ENCODE data around the gene OR52E2.

OR52E2 gene

DNA sequence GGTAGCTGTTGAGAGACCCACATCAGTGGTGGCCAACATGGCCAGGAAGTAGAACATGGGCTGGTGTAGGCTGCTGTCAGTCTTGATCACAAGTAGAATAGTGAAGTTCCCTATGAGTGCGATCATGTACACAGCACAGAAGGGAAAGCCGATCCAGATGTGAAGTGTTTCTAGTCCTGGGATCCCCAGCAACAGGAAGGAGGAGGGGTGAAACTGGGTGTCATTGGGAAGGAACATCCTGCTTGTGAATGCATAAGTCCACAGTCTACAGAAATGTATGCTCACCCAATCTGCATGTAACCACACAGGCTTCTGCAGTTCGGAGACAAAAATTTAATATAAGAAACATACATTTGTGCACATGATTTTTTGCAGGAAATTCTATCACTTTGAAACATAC, at the start of gene OR52E2:
Gene OR52E2 (minus strand): TSS at position 237 of the 400 bp plus-strand sequence. CDS start 0 bp downstream, at position 237.
- no peaks in the 10 kb centered on the region for H3K36me3 ChIP-seq (ENCODE audit: control insufficient read depth, insufficient read depth, low read length)
- TF ChIP-seq, protein P1, sequence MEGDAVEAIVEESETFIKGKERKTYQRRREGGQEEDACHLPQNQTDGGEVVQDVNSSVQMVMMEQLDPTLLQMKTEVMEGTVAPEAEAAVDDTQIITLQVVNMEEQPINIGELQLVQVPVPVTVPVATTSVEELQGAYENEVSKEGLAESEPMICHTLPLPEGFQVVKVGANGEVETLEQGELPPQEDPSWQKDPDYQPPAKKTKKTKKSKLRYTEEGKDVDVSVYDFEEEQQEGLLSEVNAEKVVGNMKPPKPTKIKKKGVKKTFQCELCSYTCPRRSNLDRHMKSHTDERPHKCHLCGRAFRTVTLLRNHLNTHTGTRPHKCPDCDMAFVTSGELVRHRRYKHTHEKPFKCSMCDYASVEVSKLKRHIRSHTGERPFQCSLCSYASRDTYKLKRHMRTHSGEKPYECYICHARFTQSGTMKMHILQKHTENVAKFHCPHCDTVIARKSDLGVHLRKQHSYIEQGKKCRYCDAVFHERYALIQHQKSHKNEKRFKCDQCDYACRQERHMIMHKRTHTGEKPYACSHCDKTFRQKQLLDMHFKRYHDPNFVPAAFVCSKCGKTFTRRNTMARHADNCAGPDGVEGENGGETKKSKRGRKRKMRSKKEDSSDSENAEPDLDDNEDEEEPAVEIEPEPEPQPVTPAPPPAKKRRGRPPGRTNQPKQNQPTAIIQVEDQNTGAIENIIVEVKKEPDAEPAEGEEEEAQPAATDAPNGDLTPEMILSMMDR (IDR thresholded peaks at IDR 0.05; ENCODE audit: insufficient read depth, low read length, poor library complexity, severe bottlenecking): no peak
- H3K27me3 ChIP-seq (replicated peaks; ENCODE audit: control insufficient read depth, insufficient read depth, low read length): no peaks in the 10 kb centered on the region; the same call in 1 of the 2 replicates
- H3K4me3 ChIP-seq (replicated peaks; ENCODE audit: low read depth, low read length): no peak within 1 kb of the TSS
- no peak for DNase-seq (ENCODE audit: extremely low read depth, insufficient read length)

DNA sequence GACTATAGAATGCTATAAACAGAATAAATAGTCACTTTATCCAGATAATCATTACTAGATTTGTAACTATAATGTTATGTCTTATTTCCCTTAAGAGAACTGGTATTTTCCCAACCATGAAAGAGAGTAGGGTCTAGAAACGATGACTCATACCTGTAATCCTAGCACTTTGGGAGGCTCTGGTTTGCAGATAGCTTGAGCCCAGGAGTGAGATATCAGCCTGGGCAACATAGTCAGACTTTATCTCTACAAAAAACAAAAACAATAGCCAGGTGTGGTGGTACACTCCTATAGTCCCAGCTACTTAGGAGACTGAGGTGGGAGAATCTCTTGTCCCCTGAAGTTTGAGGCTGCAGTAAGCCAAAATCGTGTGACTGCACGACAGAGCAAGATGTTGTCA, 47.9 kb upstream of the OR52E2 start:
- Histone ChIP-seq H3K27me3 (replicated peaks; ENCODE audit: control insufficient read depth, insufficient read depth, low read length) (no peaks in the 10 kb centered on the region), H3K36me3 (ENCODE audit: control insufficient read depth, insufficient read depth, low read length) (no peaks in the 10 kb centered on the region), H3K4me3 (replicated peaks; ENCODE audit: low read depth, low read length) (no peak overlapping the region)
- TF ChIP-seq, protein P1 (IDR thresholded peaks at IDR 0.05; ENCODE audit: insufficient read depth, low read length, poor library complexity, severe bottlenecking): no peak
- DNase-seq (ENCODE audit: extremely low read depth, insufficient read length): no peak

DNA sequence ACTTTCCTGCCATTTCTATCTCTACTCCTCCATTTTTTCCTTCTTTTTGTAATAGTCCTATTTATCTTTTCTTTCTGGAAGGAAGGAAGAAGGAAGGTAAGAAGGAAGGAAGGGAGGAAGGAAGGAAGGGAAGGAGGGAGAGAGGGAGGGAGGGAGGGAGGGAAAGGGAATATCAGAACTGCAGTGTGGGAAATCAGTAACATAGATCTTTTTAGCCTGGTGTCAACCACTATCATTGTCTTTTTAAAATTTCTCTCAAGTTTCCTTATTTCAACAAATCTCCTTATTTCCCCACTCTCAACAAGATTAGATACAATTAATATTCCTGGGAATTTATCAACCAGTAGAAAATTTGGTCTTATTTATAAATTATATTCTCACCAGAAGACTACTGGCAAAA, 43.6 kb upstream of the OR52E2 start:
- TF ChIP-seq, protein P1 (IDR thresholded peaks at IDR 0.05; ENCODE audit: insufficient read depth, low read length, poor library complexity, severe bottlenecking): no peak
- Histone ChIP-seq H3K27me3 (replicated peaks; ENCODE audit: control insufficient read depth, insufficient read depth, low read length) (no peaks in the 10 kb centered on the region), H3K4me3 (replicated peaks; ENCODE audit: low read depth, low read length) (no peak overlapping the region), H3K36me3 (ENCODE audit: control insufficient read depth, insufficient read depth, low read length) (no peaks in the 10 kb centered on the region)
- DNase-seq (ENCODE audit: extremely low read depth, insufficient read length): no peak

DNA sequence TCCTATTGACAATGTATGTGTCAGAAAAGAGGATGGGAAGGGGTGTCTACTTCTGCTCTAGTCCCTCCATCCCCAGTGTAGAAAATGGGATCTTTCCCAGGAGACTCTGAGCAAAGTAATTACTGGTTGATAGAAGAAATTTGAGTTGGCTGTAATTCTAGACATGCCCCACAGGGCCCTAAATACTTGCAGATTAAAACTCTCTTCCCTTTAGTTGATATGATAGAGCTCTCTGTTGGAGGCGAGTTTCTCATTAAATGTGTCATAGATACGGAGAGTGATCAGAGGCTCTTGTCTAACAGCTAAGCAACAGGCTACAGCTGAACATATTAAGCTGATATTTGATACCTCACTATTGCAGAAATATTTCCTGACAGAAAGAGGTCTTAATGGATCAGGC, 42.8 kb upstream of the OR52E2 start:
- Histone ChIP-seq H3K4me3 (replicated peaks; ENCODE audit: low read depth, low read length) (no peak overlapping the region), H3K36me3 (ENCODE audit: control insufficient read depth, insufficient read depth, low read length) (no peaks in the 10 kb centered on the region), H3K27me3 (replicated peaks; ENCODE audit: control insufficient read depth, insufficient read depth, low read length) (no peaks in the 10 kb centered on the region)
- DNase-seq (ENCODE audit: extremely low read depth, insufficient read length): no peak
- TF ChIP-seq, protein P1 (IDR thresholded peaks at IDR 0.05; ENCODE audit: insufficient read depth, low read length, poor library complexity, severe bottlenecking): no peak

DNA sequence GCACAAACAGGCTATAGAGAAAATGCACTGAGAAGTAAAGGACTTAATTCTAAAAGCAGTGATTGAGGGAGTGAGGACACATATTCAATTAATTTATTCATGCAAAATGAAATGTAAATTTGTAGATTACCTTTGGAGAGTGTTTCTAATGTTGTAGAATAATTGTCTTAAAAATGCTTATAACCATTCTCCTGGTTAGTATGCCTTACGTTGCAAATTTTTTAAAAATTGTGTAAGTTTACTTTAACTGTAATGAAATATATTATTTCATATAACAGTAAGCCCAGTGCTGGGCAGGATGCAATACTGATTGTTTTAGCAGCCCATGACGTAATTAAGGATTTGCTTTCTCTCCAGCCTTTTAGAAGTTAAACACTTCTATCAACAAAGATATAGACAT, 36.6 kb upstream of the OR52E2 start:
- H3K4me3 ChIP-seq (replicated peaks; ENCODE audit: low read depth, low read length): no peak overlapping the region
- H3K27me3 ChIP-seq (replicated peaks; ENCODE audit: control insufficient read depth, insufficient read depth, low read length): no peaks in the 10 kb centered on the region
- no peak for DNase-seq (ENCODE audit: extremely low read depth, insufficient read length)
- TF ChIP-seq, protein P1 (IDR thresholded peaks at IDR 0.05; ENCODE audit: insufficient read depth, low read length, poor library complexity, severe bottlenecking): no peak
- no peaks in the 10 kb centered on the region for H3K36me3 ChIP-seq (ENCODE audit: control insufficient read depth, insufficient read depth, low read length)

Data from GM06990 (cell line).